Effector memory CD8-positive, alpha-beta T cell (primary cell): Measurements from ENCODE around the gene DPH5.
"Not testable (repeated sequence)": the region's sequence is repeated elsewhere in the genome, so short reads cannot be mapped to it uniquely, and the experiment has no call there.

Experiments used
- ATAC-seq: fragments of 150-1000 bp; cut with Tn5 transposase; replicated peaks from 2 replicates; pipeline ENCODE4 v1.10.0; 2021; ENCODE audit warnings: mild to moderate bottlenecking, moderate library complexity
- DNase-seq, 3 experiments: peaks; one replicate each; pipeline ENCODE4 v3.0.0; 2021
- H3K27ac Mint-ChIP-seq, 2 donors: one replicate each; pipeline ENCODE4 v1.8.0; 2022; ENCODE audit warnings: mild to moderate bottlenecking in 2 of 2, mixed read lengths in 2 of 2, moderate library complexity in 2 of 2
- H3K27me3 Mint-ChIP-seq, 2 donors: one replicate each; pipeline ENCODE4 v1.8.0; 2022; ENCODE audit warnings: mixed read lengths in 2 of 2
- H3K36me3 Mint-ChIP-seq: one replicate; pipeline ENCODE4 v1.8.0; 2022; ENCODE audit warnings: mild to moderate bottlenecking, moderate library complexity, mixed read lengths; ENCODE audit not compliant: insufficient read depth
- H3K4me1 Mint-ChIP-seq, 2 donors: one replicate each; pipeline ENCODE4 v1.8.0; 2022; ENCODE audit warnings: low read depth in 2 of 2, mixed read lengths in 2 of 2
- H3K4me3 Mint-ChIP-seq, 2 donors: one replicate each; pipeline ENCODE4 v1.8.0; 2022; ENCODE audit warnings: mild to moderate bottlenecking in 2 of 2, mixed read lengths in 2 of 2, moderate library complexity in 2 of 2
- H3K9me3 Mint-ChIP-seq, 2 donors: one replicate each; pipeline ENCODE4 v1.8.0; 2022; ENCODE audit warnings: mixed read lengths in 2 of 2

DPH5 gene

DNA sequence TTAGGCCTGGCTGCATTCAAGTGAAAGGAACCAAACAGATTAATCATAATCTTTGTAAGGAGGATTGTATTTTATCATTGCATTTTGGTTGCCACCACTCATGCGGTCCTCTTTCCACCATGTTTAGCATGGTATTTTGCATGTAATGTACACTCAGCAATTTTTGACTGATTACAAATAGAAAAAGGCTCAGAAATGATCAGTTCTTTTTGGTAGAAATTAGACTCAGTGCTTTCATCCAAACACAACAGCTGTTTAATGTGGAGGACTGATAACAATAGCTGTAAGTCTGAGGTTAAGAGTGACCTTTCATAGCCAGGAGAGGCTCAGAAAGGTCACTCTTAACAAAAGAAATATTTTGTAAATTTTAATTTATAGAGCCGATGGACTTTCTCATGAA, 25.3 kb upstream of the DPH5 start:
- DNase-seq (no peak), ATAC-seq (no peak)
- Mint-ChIP-seq H3K27ac (no peak overlapping the region), H3K4me1 (peaks cover 7 to 11% of the 10 kb centered on the region in 2 donors), H3K4me3 (no peak overlapping the region), H3K36me3 (no peaks in the 10 kb centered on the region), H3K9me3 (no peaks in the 10 kb centered on the region), H3K27me3 (no peaks in the 10 kb centered on the region)

- Mint-ChIP-seq H3K36me3 (no peaks in the 10 kb centered on the region), H3K4me3 (no peak overlapping the region), H3K9me3 (no peaks in the 10 kb centered on the region), H3K4me1 (peaks cover 0 to 2% of the 10 kb centered on the region in 2 donors), H3K27me3 (no peaks in the 10 kb centered on the region), H3K27ac (no peak overlapping the region)
- ATAC-seq (no peak), DNase-seq (no peak)
These were observed 19.2 kb upstream of the DPH5 start for GRCh38 chr1:101044749-101045148.

- ATAC-seq (no peak), DNase-seq (no peak)
- H3K27ac Mint-ChIP-seq, result no peak overlapping the region
- no peaks in the 10 kb centered on the region for H3K36me3 Mint-ChIP-seq
- no peaks in the 10 kb centered on the region for H3K4me1 Mint-ChIP-seq
- no peaks in the 10 kb centered on the region for H3K27me3 Mint-ChIP-seq
- H3K4me3 Mint-ChIP-seq, result no peak overlapping the region
- no peaks in the 10 kb centered on the region for H3K9me3 Mint-ChIP-seq
These were observed 18.7 kb upstream of the DPH5 start for GRCh38 chr1:101044259-101044658.

DNA sequence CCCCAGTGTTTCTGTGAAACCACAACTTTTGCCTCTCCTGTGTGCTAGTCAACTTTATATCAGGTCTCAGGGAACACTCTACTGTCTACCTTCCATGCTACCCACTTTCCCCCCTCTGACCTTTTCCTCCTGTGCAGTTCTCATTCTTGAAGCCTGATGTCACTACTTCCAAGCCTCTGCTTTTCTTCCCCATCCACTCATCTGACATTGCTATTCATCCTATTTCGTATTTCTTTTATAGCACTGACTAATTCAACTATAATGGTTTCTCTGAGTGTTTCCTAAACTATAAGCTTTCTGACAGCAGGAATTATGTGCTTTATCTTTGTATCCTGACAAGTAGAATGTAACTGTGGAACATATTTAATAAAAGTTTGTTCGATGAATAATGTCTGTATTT, 18.2 kb upstream of the DPH5 start:
- H3K9me3 Mint-ChIP-seq, result no peaks in the 10 kb centered on the region
- DNase-seq (no peak), ATAC-seq (no peak)
- H3K4me3 Mint-ChIP-seq, result no peak overlapping the region
- H3K36me3 Mint-ChIP-seq, result no peaks in the 10 kb centered on the region
- no peaks in the 10 kb centered on the region for H3K27me3 Mint-ChIP-seq
- H3K27ac Mint-ChIP-seq, result no peak overlapping the region
- H3K4me1 Mint-ChIP-seq, result peaks cover 0 to 1% of the 10 kb centered on the region in 2 donors

- Mint-ChIP-seq H3K27me3 (no peaks in the 10 kb centered on the region), H3K4me3 (no peak overlapping the region), H3K27ac (no peak overlapping the region), H3K9me3 (no peaks in the 10 kb centered on the region), H3K4me1 (peaks cover under 1 to 7% of the 10 kb centered on the region in 2 donors), H3K36me3 (no peaks in the 10 kb centered on the region)
- ATAC-seq (no peak), DNase-seq (no peak)
These were observed 15.7 kb upstream of the DPH5 start for GRCh38 chr1:101041300-101041699.

DNA sequence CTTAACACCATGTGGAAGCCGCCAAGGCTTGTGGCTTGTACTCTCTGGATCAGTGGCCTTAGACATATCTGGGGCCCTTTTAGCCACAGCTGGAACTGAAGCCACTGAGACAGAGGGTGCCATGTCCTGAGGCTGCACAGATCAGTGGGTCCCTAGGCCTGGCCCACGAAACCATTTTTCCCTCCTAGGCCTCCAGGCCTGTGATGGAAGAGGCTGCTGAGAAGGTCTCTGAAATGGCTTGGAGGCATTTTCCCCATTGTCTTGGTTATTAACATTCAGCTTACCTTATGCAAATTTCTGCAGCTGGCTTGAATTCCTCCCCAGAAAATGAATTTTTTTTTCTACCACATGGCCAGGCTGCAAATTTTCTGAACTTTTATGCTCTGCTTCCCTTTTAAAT, 15.1 kb upstream of the DPH5 start:
- H3K9me3 Mint-ChIP-seq, result no peaks in the 10 kb centered on the region
- no peaks in the 10 kb centered on the region for H3K27me3 Mint-ChIP-seq
- H3K4me3 Mint-ChIP-seq, result no peak overlapping the region
- peaks cover 6 to 13% of the 10 kb centered on the region in 2 donors for H3K4me1 Mint-ChIP-seq
- peaks cover 4% of the 10 kb centered on the region for H3K36me3 Mint-ChIP-seq
- H3K27ac Mint-ChIP-seq, result no peak overlapping the region
- DNase-seq (no peak), ATAC-seq (no peak)

DNA sequence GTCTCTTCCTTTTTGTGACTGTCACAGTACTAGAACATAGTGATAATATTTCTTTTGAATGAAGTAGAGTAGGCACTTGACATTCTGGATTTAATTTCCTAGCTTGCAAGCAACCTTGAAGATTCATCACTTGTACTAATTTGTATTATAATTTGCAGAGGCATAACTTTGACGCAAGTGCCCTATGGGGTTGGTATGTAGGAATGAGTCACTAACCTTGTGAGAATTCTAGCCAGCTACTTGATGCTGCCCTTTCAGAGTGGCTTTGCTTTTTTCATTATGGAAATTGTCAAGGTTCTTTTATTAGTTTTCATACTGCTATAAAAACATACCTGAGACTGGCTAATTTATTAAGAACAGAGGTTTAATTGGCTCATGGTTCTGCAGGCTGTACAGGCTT, 13.7 kb upstream of the DPH5 start:
- H3K4me1 Mint-ChIP-seq, result peaks cover 8 to 18% of the 10 kb centered on the region in 2 donors
- H3K36me3 Mint-ChIP-seq, result peaks cover 4% of the 10 kb centered on the region
- no peak overlapping the region for H3K4me3 Mint-ChIP-seq
- H3K27ac Mint-ChIP-seq, result peak overlapping the region in 1 of 2 donors; percentile 20
- H3K9me3 Mint-ChIP-seq, result no peaks in the 10 kb centered on the region
- ATAC-seq, result no peak
- no peaks in the 10 kb centered on the region for H3K27me3 Mint-ChIP-seq
- no peak for DNase-seq

DNA sequence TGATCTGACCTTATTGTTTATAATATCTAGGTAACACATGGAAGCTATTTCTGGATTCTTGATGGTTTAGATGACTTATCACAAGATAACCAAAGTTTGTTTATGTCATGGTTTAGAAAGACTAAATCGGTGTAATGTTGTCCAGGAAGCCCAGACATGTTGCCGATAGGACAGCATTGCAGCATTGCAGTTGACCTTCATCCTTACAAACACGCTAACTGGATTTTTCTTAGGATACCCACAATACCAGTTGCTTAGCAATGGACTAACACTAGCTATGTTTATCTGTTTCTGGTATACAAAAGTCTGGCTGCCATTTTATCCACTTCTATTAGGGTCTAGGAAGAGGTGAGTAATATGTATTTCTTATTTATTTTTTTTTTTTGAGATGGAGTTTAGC, 11.7 kb upstream of the DPH5 start:
- Mint-ChIP-seq H3K4me3 (no peak overlapping the region), H3K9me3 (peaks cover 0 to 2% of the 10 kb centered on the region in 2 donors), H3K27ac (no peak overlapping the region), H3K4me1 (peaks cover 8 to 18% of the 10 kb centered on the region in 2 donors), H3K36me3 (peaks cover 4% of the 10 kb centered on the region), H3K27me3 (no peaks in the 10 kb centered on the region)
- ATAC-seq, result no peak
- DNase-seq, result no peak

DNA sequence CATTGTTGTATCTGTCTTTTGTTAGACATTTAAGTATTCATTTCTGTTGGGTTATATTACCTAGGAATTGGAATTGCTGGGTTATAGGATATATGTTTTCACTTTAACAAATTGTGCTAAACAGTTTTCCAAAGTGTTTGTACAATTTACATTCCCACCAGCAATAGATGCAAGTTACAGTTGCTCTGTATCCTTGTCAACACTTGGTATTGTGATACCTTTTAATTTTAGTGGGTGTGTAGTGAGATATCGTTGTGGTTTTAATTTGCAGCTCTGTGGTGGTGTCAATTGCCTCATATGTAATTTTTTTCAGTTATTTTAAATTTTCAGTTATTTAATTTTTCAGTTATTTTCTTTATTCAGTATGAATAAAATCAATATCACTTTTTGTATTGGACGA, 7.4 kb upstream of the DPH5 start:
- H3K4me1 Mint-ChIP-seq, result peaks cover 12 to 27% of the 10 kb centered on the region in 2 donors
- H3K27me3 Mint-ChIP-seq, result no peaks in the 10 kb centered on the region
- H3K36me3 Mint-ChIP-seq, result peaks cover 4% of the 10 kb centered on the region
- ATAC-seq, result no peak
- H3K27ac Mint-ChIP-seq, result no peak overlapping the region
- peaks cover 0 to 2% of the 10 kb centered on the region in 2 donors for H3K9me3 Mint-ChIP-seq
- H3K4me3 Mint-ChIP-seq, result no peak overlapping the region
- no peak for DNase-seq

DNA sequence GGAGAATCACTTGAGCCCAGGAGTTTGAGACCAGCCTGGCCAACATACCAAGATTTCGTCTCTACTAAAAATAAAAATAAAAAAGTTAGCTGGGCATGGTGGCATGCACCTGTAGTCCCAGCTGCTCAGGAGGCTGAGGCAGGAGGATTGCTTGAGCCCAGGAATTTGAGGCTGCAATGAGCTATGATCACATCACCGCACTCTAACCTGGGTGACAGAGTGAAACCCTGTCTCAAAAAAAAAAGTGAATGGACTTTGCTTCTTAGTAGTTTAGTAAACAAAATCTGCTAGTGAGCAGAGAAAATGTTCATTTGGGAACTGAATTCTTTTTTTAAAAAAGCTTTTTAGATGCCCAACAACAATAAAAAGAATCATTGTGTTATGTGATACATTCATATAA, 6.5 kb upstream of the DPH5 start:
- not testable (repeated sequence) for ATAC-seq, DNase-seq, H3K27ac Mint-ChIP-seq, H3K9me3 Mint-ChIP-seq, H3K27me3 Mint-ChIP-seq, H3K36me3 Mint-ChIP-seq, H3K4me3 Mint-ChIP-seq
- peaks cover 21 to 36% of the 10 kb centered on the region in 2 donors for H3K4me1 Mint-ChIP-seq

DNA sequence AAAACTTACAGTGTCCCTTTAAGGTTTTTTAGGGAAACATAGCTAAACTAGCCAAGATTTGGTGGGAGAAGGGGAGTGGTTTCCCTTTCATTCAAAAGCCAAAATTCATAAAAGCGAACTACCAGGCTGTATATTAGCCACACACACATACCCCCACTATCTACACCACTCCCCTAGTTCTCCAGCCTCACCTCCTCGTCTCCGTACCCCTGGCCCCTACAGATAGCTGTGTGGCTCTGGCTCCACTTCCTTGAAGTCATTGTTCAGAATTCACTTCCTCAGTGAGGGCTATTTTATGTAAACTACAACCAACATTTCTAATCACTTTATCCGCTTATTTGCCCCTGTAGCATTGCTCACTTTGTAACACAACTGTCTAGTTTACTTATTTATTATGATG, 5.3 kb upstream of the DPH5 start:
- DNase-seq (no peak), ATAC-seq (no peak)
- Mint-ChIP-seq H3K9me3 (peaks cover 0 to 2% of the 10 kb centered on the region in 2 donors), H3K36me3 (peaks cover 4% of the 10 kb centered on the region), H3K4me1 (peaks cover 26 to 43% of the 10 kb centered on the region in 2 donors), H3K4me3 (no peak overlapping the region), H3K27me3 (no peaks in the 10 kb centered on the region), H3K27ac (no peak overlapping the region)

DNA sequence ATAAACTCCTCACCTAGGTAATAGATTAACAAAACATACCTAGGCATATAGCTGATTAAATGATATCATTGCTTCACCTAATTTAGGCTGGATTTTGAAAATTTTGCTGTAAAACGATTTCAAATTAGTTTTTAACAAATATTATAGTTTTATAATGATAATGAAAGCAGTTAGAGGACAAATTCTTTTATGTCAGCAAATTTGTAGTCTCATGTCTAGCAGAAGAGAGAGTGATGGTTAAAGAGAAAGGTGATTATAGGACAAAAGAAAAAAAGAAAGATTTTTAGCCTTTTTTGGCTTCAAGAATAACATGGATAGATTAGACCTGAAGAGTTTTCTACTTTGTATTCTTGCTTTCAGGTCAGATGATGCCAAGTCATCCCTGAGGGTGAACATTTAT, 3.6 kb upstream of the DPH5 start:
- ATAC-seq, result no peak
- DNase-seq, result no peak
- H3K27ac Mint-ChIP-seq, result peak overlapping the region in 1 of 2 donors; percentile 56
- no peaks in the 10 kb centered on the region for H3K27me3 Mint-ChIP-seq
- H3K4me1 Mint-ChIP-seq, result peaks cover 26 to 45% of the 10 kb centered on the region in 2 donors
- H3K9me3 Mint-ChIP-seq, result peaks cover 0 to 2% of the 10 kb centered on the region in 2 donors
- H3K4me3 Mint-ChIP-seq, result no peak overlapping the region
- H3K36me3 Mint-ChIP-seq, result peaks cover 11% of the 10 kb centered on the region

DNA sequence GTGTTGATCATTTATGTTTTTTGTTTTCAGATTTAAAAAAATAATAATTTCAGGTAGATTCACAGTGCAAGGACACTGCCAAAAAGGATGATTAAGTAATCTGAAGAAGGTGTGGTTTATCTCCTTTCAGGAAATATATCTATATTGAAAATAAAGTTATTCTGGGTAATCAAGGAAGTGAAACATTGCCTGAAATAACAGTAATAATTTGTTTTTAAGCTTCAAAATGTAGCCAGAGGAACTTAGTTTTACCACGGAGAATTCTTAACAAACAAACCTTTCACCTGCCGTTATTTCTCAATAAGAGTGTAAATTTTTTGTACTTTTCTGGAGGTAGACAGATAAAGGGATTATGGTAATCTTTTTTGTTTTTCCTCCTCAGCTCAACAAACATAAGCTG, 2.9 kb upstream of the DPH5 start:
- H3K27ac Mint-ChIP-seq, result no peak overlapping the region
- H3K4me1 Mint-ChIP-seq, result peaks cover 26 to 50% of the 10 kb centered on the region in 2 donors
- H3K9me3 Mint-ChIP-seq, result peaks cover 0 to 2% of the 10 kb centered on the region in 2 donors
- H3K4me3 Mint-ChIP-seq, result no peak overlapping the region
- H3K27me3 Mint-ChIP-seq, result no peaks in the 10 kb centered on the region
- DNase-seq (no peak), ATAC-seq (no peak)
- H3K36me3 Mint-ChIP-seq, result peaks cover 11% of the 10 kb centered on the region

DNA sequence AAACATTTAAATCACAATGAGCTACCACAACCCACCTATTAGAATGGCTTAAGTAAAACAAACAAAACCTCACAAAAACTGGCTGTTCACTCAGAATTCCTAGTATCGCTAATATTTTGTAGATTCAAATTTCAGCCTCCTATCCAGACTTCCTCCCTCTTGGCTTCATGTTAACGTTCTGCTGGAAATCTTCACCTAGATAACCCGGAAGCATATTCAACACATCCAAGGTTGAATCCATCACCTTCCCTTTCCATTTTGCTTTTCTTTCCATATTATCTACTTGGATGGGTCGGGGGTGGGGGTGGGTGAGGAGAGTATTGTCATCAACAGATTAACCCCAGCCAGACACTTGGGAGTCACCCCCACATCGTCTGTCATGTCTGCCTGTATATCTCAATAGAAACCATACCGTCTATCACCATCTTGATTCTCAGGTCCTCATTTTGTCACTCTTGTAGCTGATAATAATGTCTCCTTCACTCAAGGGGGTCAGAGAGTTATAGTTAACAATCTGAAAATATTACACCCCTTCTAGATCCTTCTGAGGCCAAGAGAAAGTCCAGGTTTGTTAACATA, 1.7 kb upstream of the DPH5 start:
- DNase-seq (no peak), ATAC-seq (no peak)
- Mint-ChIP-seq H3K4me3 (peak overlapping the region; percentile 50 to 93), H3K36me3 (peaks cover 11% of the 10 kb centered on the region), H3K27ac (peak overlapping the region in 1 of 2 donors; percentile 94), H3K9me3 (no peaks in the 10 kb centered on the region), H3K4me1 (peaks cover 26 to 50% of the 10 kb centered on the region in 2 donors), H3K27me3 (no peaks in the 10 kb centered on the region)

DNA sequence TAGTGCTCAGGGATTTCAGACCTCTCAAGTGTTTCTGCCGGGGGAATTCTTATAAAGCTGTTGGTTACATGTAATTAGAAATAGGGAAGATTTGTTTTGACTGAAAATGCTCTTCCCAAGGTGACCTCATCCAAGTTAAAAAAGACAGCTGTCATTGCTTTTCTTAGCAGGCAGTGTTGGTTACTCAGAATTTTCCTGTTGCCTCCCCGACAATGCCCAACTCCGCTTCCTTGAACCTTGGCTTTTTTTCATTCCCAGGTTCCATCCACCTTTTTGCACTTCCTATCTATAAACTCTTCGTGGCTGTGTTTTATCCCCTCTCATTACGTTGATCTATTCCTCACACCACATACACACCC, 825 bp upstream of the DPH5 start:
- H3K27ac Mint-ChIP-seq, result peak overlapping the region; percentile 94 to 96
- no peak for DNase-seq
- ATAC-seq, result no peak
- H3K4me1 Mint-ChIP-seq, result peaks cover 28 to 51% of the 10 kb centered on the region in 2 donors
- peaks cover 11% of the 10 kb centered on the region for H3K36me3 Mint-ChIP-seq
- no peaks in the 10 kb centered on the region for H3K9me3 Mint-ChIP-seq
- peak overlapping the region; percentile 87 to 93 for H3K4me3 Mint-ChIP-seq
- no peaks in the 10 kb centered on the region for H3K27me3 Mint-ChIP-seq
